NCI-H510A treated with DMSO at 0.1 percent for 48 hours (cell line): ENCODE results near the gene EXOSC2.
A peak's percentile ranks its signal among the peaks of the same experiment; 100 is the strongest.
"Not testable (repeated sequence)": the region's sequence is repeated elsewhere in the genome, so short reads cannot be mapped to it uniquely, and the experiment has no call there.

ENCODE experiments used
- DNase-seq: peaks from one replicate; lab custom pipeline; 2025; lab: John Stamatoyannopoulos, UW

The EXOSC2 gene

GRCh38 chr9:130668196-130668595, 25.4 kb upstream of the EXOSC2 start:
- DNase-seq = no peak

- DNase-seq = no peak
These were observed 24.9 kb upstream of the EXOSC2 start for GRCh38 chr9:130668659-130669058.

GRCh38 chr9:130669965-130670364, 23.6 kb upstream of the EXOSC2 start:
- no peak for DNase-seq

GRCh38 chr9:130670644-130671043, 22.9 kb upstream of the EXOSC2 start:
- DNase-seq = no peak

GRCh38 chr9:130672466-130672865, 21.1 kb upstream of the EXOSC2 start:
- DNase-seq = no peak

- no peak for DNase-seq
These were observed 20.5 kb upstream of the EXOSC2 start for GRCh38 chr9:130672933-130673615.

- DNase-seq = no peak
These were observed 18.2 kb upstream of the EXOSC2 start for GRCh38 chr9:130675396-130675795.

GRCh38 chr9:130677252-130677651, 16.3 kb upstream of the EXOSC2 start:
- DNase-seq = no peak

GRCh38 chr9:130680836-130681768, 12.5 kb upstream of the EXOSC2 start:
- peak; percentile 56 for DNase-seq

GRCh38 chr9:130681769-130682420, 11.7 kb upstream of the EXOSC2 start:
- DNase-seq = no peak

GRCh38 chr9:130682421-130683121, 11.0 kb upstream of the EXOSC2 start:
- peak; percentile 85 for DNase-seq

GRCh38 chr9:130685104-130685503, 8.5 kb upstream of the EXOSC2 start:
- DNase-seq = no peak

GRCh38 chr9:130685945-130686344, 7.6 kb upstream of the EXOSC2 start:
- DNase-seq = not testable (repeated sequence)

- no peak for DNase-seq
These were observed 6.0 kb upstream of the EXOSC2 start for GRCh38 chr9:130687615-130688014.

- no peak for DNase-seq
These were observed 5.5 kb upstream of the EXOSC2 start for GRCh38 chr9:130688072-130688471.

- no peak for DNase-seq
These were observed 4.0 kb upstream of the EXOSC2 start for GRCh38 chr9:130689572-130689936.

- DNase-seq = peak; percentile 98
These were observed 3.5 kb upstream of the EXOSC2 start for GRCh38 chr9:130689937-130690700.

- DNase-seq = no peak
These were observed 1.3 kb upstream of the EXOSC2 start for GRCh38 chr9:130692321-130692720.

GRCh38 chr9:130693101-130693425, 517 bp upstream of the EXOSC2 start:
- DNase-seq = no peak

- DNase-seq = no peak
These were observed 625 bp downstream of the EXOSC2 start for GRCh38 chr9:130694205-130694604.

- DNase-seq = no peak
These were observed 2.6 kb downstream of the EXOSC2 start for GRCh38 chr9:130696139-130696650.
